IPS-15b (cell line): ENCODE results near the gene SLC25A38.

ENCODE experiments used
- H3K27me3 ChIP-seq: one replicate; pipeline ENCODE4 v1.6.1; 2013; ENCODE audit warnings: low read length; ENCODE audit not compliant: control insufficient read depth, insufficient read depth
- H3K36me3 ChIP-seq: one replicate; pipeline ENCODE4 v1.6.1; 2013; ENCODE audit warnings: low read length; ENCODE audit not compliant: control insufficient read depth, insufficient read depth
- H3K4me1 ChIP-seq: one replicate; pipeline ENCODE4 v1.6.1; 2013; ENCODE audit warnings: mild to moderate bottlenecking, low read length; ENCODE audit not compliant: control insufficient read depth, insufficient read depth
- H3K4me3 ChIP-seq: one replicate; pipeline ENCODE4 v1.5.1; 2013; ENCODE audit warnings: low read depth, low read length
- H3K9ac ChIP-seq: one replicate; pipeline ENCODE4 v1.6.1; 2013; ENCODE audit warnings: low read depth, mild to moderate bottlenecking, low read length
- H3K9me3 ChIP-seq: one replicate; pipeline ENCODE4 v1.6.1; 2013; ENCODE audit warnings: mild to moderate bottlenecking, low read length; ENCODE audit not compliant: control insufficient read depth, insufficient read depth

SLC25A38 gene

GRCh38 chr3:39383045-39383880, at the start of gene SLC25A38:
SLC25A38 (plus strand) TSS chr3:39383370; CDS start chr3:39383725, 355 bp downstream.
- H3K4me3 ChIP-seq: peak within 1 kb of the TSS; percentile 95
- H3K4me1 ChIP-seq: peaks cover 9% of the 10 kb centered on the region
- no peaks in the 10 kb centered on the region for H3K27me3 ChIP-seq
- H3K9ac ChIP-seq: peak within 1 kb of the TSS; percentile 94
- H3K36me3 ChIP-seq: no peaks in the 10 kb centered on the region
- H3K9me3 ChIP-seq: no peaks in the 10 kb centered on the region

GRCh38 chr3:39333607-39334006, 49.6 kb upstream of the SLC25A38 start:
- Histone ChIP-seq H3K9me3 (no peaks in the 10 kb centered on the region), H3K4me1 (peaks cover 5% of the 10 kb centered on the region), H3K4me3 (no peak overlapping the region), H3K9ac (no peak overlapping the region), H3K27me3 (no peaks in the 10 kb centered on the region), H3K36me3 (no peaks in the 10 kb centered on the region)

GRCh38 chr3:39334205-39334604, 49.0 kb upstream of the SLC25A38 start:
- Histone ChIP-seq H3K4me3 (no peak overlapping the region), H3K4me1 (peaks cover 5% of the 10 kb centered on the region), H3K27me3 (no peaks in the 10 kb centered on the region)

GRCh38 chr3:39338201-39338600, 45.0 kb upstream of the SLC25A38 start:
- no peak overlapping the region for H3K4me3 ChIP-seq
- no peaks in the 10 kb centered on the region for H3K27me3 ChIP-seq
- H3K4me1 ChIP-seq: no peaks in the 10 kb centered on the region
- H3K36me3 ChIP-seq: no peaks in the 10 kb centered on the region
- no peaks in the 10 kb centered on the region for H3K9me3 ChIP-seq
- no peak overlapping the region for H3K9ac ChIP-seq

More at GRCh38 chr3:39334205-39334604, 49.0 kb upstream of the SLC25A38 start:
- no peaks in the 10 kb centered on the region for H3K9me3 ChIP-seq
- H3K36me3 ChIP-seq: no peaks in the 10 kb centered on the region
- H3K9ac ChIP-seq: no peak overlapping the region

- H3K4me1 ChIP-seq: no peaks in the 10 kb centered on the region
- H3K36me3 ChIP-seq: no peaks in the 10 kb centered on the region
- H3K27me3 ChIP-seq: no peaks in the 10 kb centered on the region
- no peak overlapping the region for H3K4me3 ChIP-seq
- H3K9me3 ChIP-seq: no peaks in the 10 kb centered on the region
- H3K9ac ChIP-seq: no peak overlapping the region
Measured at GRCh38 chr3:39339086-39339485, 44.1 kb upstream of the SLC25A38 start.

GRCh38 chr3:39343076-39343717, 40.0 kb upstream of the SLC25A38 start:
- Histone ChIP-seq H3K9me3 (no peaks in the 10 kb centered on the region), H3K36me3 (no peaks in the 10 kb centered on the region), H3K9ac (no peak overlapping the region), H3K4me1 (peaks cover 14% of the 10 kb centered on the region), H3K4me3 (no peak overlapping the region), H3K27me3 (no peaks in the 10 kb centered on the region)

GRCh38 chr3:39343760-39344159, 39.4 kb upstream of the SLC25A38 start:
- Histone ChIP-seq H3K9ac (no peak overlapping the region), H3K27me3 (no peaks in the 10 kb centered on the region), H3K9me3 (no peaks in the 10 kb centered on the region), H3K4me3 (no peak overlapping the region), H3K4me1 (peaks cover 14% of the 10 kb centered on the region), H3K36me3 (no peaks in the 10 kb centered on the region)

- Histone ChIP-seq H3K4me3 (no peak overlapping the region), H3K9ac (no peak overlapping the region), H3K9me3 (no peaks in the 10 kb centered on the region), H3K27me3 (no peaks in the 10 kb centered on the region), H3K4me1 (peaks cover 14% of the 10 kb centered on the region), H3K36me3 (no peaks in the 10 kb centered on the region)
Measured at GRCh38 chr3:39344746-39345344, 38.3 kb upstream of the SLC25A38 start.

GRCh38 chr3:39346785-39347585, 36.2 kb upstream of the SLC25A38 start:
- no peak overlapping the region for H3K4me3 ChIP-seq
- H3K9ac ChIP-seq: no peak overlapping the region
- H3K9me3 ChIP-seq: no peaks in the 10 kb centered on the region
- H3K4me1 ChIP-seq: peaks cover 14% of the 10 kb centered on the region
- no peaks in the 10 kb centered on the region for H3K27me3 ChIP-seq
- H3K36me3 ChIP-seq: no peaks in the 10 kb centered on the region

- Histone ChIP-seq H3K27me3 (no peaks in the 10 kb centered on the region), H3K4me1 (peaks cover 14% of the 10 kb centered on the region), H3K4me3 (no peak overlapping the region), H3K9ac (no peak overlapping the region), H3K36me3 (no peaks in the 10 kb centered on the region), H3K9me3 (no peaks in the 10 kb centered on the region)
Measured at GRCh38 chr3:39347586-39347876, 35.6 kb upstream of the SLC25A38 start.

- H3K4me1 ChIP-seq: peaks cover 14% of the 10 kb centered on the region
- H3K4me3 ChIP-seq: no peak overlapping the region
Measured at GRCh38 chr3:39349080-39349479, 34.1 kb upstream of the SLC25A38 start.

More at GRCh38 chr3:39349080-39349479, 34.1 kb upstream of the SLC25A38 start:
- Histone ChIP-seq H3K27me3 (no peaks in the 10 kb centered on the region), H3K9ac (no peak overlapping the region), H3K36me3 (no peaks in the 10 kb centered on the region), H3K9me3 (no peaks in the 10 kb centered on the region)
